ENCODE measurements around the gene ZC3HAV1L.
A peak's percentile ranks its signal among the peaks of the same experiment; 100 is the strongest.
"Not testable (repeated sequence)": the region's sequence is repeated elsewhere in the genome, so short reads cannot be mapped to it uniquely, and the experiment has no call there.

The ZC3HAV1L gene

GRCh38 chr7:139016931-139017511 is 18.8 kb downstream of the ZC3HAV1L start:
- DNase-seq (ENCODE audit: low spot score) = peak; percentile 62

GRCh38 chr7:139011373-139011772 is 24.5 kb downstream of the ZC3HAV1L start:
- no peak for DNase-seq (ENCODE audit: low spot score)

GRCh38 chr7:139004321-139005090 is 31.3 kb downstream of the ZC3HAV1L start:
- DNase-seq (ENCODE audit: low spot score) = no peak

GRCh38 chr7:138999414-138999813 is 36.4 kb downstream of the ZC3HAV1L start:
- DNase-seq (ENCODE audit: low spot score) = no peak

- DNase-seq (ENCODE audit: low spot score) = no peak
Measured at GRCh38 chr7:138992052-138992531, 43.8 kb downstream of the ZC3HAV1L start.

- no peak for DNase-seq (ENCODE audit: low spot score)
Measured at GRCh38 chr7:138987686-138988085, 48.2 kb downstream of the ZC3HAV1L start.

- no peak for DNase-seq (ENCODE audit: low spot score)
Measured at GRCh38 chr7:138982204-138982623, 53.6 kb downstream of the ZC3HAV1L start.

- DNase-seq (ENCODE audit: low spot score) = peak; percentile 85
Measured at GRCh38 chr7:138981332-138982203, 54.3 kb downstream of the ZC3HAV1L start, which contains the start of gene KIAA1549. Gene KIAA1549, minus strand, starts transcription at chr7:138981389. Its CDS starts 120 bp downstream, at chr7:138981269.

- peak; percentile 73 for DNase-seq (ENCODE audit: low spot score)
Measured at GRCh38 chr7:138980563-138981291, 55.1 kb downstream of the ZC3HAV1L start.

- no peak for DNase-seq (ENCODE audit: low spot score)
Measured at GRCh38 chr7:138979988-138980562, 55.8 kb downstream of the ZC3HAV1L start.

GRCh38 chr7:138979226-138979979 is 56.4 kb downstream of the ZC3HAV1L start:
- DNase-seq (ENCODE audit: low spot score) = no peak

- DNase-seq (ENCODE audit: low spot score) = no peak
Measured at GRCh38 chr7:138978541-138979184, 57.2 kb downstream of the ZC3HAV1L start.

- not testable (repeated sequence) for DNase-seq (ENCODE audit: low spot score)
Measured at GRCh38 chr7:138976161-138976560, 59.7 kb downstream of the ZC3HAV1L start.
